ENCODE results near the gene TNPO1. TPM values are rescaled to one million over a fixed set of nuclear protein-coding genes. Genes with fewer than 3 reads are reported as not detected.

The TNPO1 gene
- total RNA-seq, 1 donor from 2014 or later: 72.7 TPM

DNA sequence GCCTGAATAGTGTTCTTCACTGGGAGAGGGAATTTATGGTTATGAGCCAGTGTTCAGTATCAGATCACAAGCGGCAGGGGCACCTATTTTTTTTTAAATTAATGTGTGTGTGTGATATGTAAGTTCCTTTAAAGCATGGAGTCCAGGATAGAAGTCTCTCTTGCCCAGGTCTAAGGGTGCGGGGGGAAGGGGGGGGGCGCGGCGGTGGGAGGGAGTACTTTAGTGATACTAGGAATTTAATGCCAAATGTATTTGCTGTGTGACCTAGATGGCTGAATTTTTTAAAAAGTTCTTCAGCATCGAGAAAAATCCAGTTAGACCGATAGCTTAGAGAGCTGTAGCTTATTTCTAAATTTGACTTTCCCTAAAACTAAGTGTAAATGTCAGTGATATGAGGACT lies 137.9 kb downstream of the TNPO1 start:
- intact Hi-C loops (cut with DNase I): loop anchor here (5.0 kb wide), 1 partner anchor 1988 kb away; no protein-coding TSS in a partner anchor
- TF ChIP-seq POLR2A (IDR thresholded peaks at IDR 0.05) (no peak), POLR2AphosphoS5 (IDR thresholded peaks at IDR 0.05; ENCODE audit: insufficient read depth in 1 of 2, low read depth in 1 of 2) (no peak)
- TF ChIP-seq, protein P1, sequence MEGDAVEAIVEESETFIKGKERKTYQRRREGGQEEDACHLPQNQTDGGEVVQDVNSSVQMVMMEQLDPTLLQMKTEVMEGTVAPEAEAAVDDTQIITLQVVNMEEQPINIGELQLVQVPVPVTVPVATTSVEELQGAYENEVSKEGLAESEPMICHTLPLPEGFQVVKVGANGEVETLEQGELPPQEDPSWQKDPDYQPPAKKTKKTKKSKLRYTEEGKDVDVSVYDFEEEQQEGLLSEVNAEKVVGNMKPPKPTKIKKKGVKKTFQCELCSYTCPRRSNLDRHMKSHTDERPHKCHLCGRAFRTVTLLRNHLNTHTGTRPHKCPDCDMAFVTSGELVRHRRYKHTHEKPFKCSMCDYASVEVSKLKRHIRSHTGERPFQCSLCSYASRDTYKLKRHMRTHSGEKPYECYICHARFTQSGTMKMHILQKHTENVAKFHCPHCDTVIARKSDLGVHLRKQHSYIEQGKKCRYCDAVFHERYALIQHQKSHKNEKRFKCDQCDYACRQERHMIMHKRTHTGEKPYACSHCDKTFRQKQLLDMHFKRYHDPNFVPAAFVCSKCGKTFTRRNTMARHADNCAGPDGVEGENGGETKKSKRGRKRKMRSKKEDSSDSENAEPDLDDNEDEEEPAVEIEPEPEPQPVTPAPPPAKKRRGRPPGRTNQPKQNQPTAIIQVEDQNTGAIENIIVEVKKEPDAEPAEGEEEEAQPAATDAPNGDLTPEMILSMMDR (IDR thresholded peaks at IDR 0.05): no peak
- no peak overlapping the region for H3K4me3 ChIP-seq
- H3K36me3 ChIP-seq: no peaks in the 10 kb centered on the region
- no peaks in the 10 kb centered on the region for H3K9me3 ChIP-seq
- peak overlapping the region; percentile 96 for H3K27ac ChIP-seq
- peaks cover 25% of the 10 kb centered on the region for H3K4me1 ChIP-seq
- no peaks in the 10 kb centered on the region for H3K27me3 ChIP-seq
- DNase-seq (ENCODE audit: extremely low spot score in 2 of 2): no peak

DNA sequence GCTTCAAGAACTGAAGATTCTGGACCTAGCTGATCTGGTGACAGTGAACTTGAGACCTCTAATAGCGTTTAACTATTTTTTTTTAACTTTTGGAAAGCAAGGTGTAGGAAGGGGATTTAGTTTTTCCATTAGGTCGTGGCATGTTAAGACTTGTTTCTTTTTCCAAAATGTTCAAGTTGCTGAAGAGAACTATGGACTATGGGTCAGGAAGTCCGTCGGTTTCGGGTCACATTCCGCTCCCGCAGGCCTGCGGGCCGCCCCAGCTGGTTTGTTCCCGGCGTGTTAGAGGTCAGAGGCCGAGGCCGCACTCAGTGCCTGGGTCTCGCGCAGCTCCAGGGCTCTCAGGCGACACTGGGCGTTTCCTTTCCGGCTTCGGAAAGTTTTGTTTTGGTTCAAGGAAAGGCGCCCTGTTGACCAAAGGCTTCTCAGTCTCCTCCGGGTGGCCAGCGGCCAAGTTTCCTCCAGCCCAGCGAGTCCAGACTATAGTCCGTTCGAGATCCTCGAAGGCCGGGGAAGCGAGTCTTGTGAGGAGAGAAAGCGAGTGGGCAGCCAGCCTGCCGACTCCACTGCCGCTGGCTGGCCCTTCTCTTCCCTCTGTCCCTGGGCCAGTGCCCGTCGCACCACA lies 138.8 kb downstream of the TNPO1 start:
- TF ChIP-seq POLR2AphosphoS5 (IDR thresholded peaks at IDR 0.05; ENCODE audit: insufficient read depth in 1 of 2, low read depth in 1 of 2) (peak in 1 of 2 donors; percentile 24), POLR2A (IDR thresholded peaks at IDR 0.05) (no peak)
- Histone ChIP-seq H3K4me1 (peaks cover 31% of the 10 kb centered on the region), H3K9me3 (no peaks in the 10 kb centered on the region), H3K27me3 (no peaks in the 10 kb centered on the region), H3K36me3 (no peaks in the 10 kb centered on the region), H3K4me3 (peak overlapping the region; percentile 69 to 89), H3K27ac (peak overlapping the region; percentile 96)
- DNase-seq (ENCODE audit: extremely low spot score in 2 of 2): peak in 1 of 2 donors; percentile 91
- intact Hi-C loops (cut with DNase I): no loop called here

DNA sequence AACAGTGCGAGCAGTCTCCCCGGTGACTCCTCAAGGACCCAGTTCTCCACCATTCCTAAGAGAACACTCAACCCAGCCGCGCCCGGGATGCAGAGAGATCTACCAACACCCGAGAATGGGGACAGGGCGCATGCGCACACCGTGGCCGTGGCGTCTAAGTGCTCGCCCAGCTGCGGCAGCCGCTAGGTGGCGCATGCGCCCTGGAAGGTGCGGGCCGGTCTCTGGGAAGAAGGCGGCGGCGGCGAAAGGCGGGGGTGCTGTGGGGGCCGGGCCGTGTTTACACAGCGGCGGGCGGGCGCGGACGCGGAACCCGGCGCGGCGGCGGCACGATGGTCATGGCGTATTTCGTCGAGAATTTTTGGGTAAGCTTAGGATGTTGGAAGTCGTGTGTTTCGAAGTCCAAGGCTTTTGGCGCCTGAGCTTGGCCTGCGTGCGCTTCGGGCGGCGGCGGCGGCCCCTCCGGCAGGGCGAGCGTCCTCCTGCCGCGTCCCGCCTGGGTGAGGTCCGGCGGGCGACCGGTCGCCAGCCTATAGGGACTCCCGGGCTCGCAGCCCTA lies 139.4 kb downstream of the TNPO1 start, which contains the start of gene FCHO2:
TSS of gene FCHO2 (plus strand) at position 274 of the 556 bp plus-strand sequence. CDS start at position 330, 56 bp downstream.
- peak; percentile 95 to 97 for DNase-seq (ENCODE audit: extremely low spot score in 2 of 2)
- peak within 1 kb of the TSS; percentile 69 to 89 for H3K4me3 ChIP-seq
- no peaks in the 10 kb centered on the region for H3K27me3 ChIP-seq
- intact Hi-C loops (cut with DNase I): no loop called here
- peak within 1 kb of the TSS; percentile 96 for H3K27ac ChIP-seq
- peaks cover 31% of the 10 kb centered on the region for H3K4me1 ChIP-seq
- no peaks in the 10 kb centered on the region for H3K9me3 ChIP-seq
- no peaks in the 10 kb centered on the region for H3K36me3 ChIP-seq
- TF ChIP-seq, protein P1 (IDR thresholded peaks at IDR 0.05): peak; percentile 62 to 90 (median 74)
- peak; percentile 73 to 90 for TF ChIP-seq POLR2AphosphoS5 (IDR thresholded peaks at IDR 0.05; ENCODE audit: insufficient read depth in 1 of 2, low read depth in 1 of 2)
- peak in 1 of 2 donors; percentile 32 for TF ChIP-seq POLR2A (IDR thresholded peaks at IDR 0.05)

DNA sequence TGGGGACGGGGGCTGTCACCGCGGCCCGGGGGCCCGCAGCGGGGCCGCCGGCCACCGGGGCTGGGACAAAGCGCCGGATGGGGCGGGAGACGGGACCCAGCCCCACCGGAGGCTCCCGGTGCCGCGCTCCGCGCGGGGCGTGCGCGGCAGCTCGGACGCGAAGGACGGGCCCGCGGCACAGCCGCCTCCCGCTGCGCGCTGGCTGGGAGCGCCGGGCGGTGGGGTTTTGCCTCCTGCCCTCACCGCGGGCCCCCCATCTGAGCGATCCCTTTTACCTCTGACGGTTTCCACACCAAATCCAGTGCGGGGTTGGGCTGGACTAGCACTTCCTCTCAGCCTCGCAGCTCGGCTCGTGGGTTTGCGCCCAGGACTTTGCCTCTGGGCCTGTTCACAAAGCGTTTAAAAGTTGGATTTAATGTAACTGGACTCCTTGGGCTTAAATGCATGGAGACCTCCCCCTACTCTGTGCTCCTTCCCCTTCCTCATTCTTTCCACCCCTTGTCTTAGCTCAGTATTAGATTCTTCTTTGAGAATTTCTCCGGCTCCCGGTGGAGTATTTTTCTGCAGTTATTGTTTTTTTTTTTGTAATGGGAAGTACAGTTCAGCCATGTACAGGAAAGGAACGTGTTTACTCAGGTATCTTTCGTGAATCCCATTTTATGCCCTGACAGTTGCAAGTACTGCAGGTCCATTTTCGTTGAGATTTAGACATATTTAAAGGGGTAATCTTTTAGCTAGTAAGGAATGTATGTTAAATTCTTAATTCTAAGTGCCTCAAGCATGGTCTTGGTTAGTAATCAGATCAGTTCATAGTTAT lies 140.1 kb downstream of the TNPO1 start:
- H3K4me1 ChIP-seq: peaks cover 31% of the 10 kb centered on the region
- TF ChIP-seq, protein P1 (IDR thresholded peaks at IDR 0.05): no peak
- TF ChIP-seq POLR2A (IDR thresholded peaks at IDR 0.05): no peak
- no peak for TF ChIP-seq POLR2AphosphoS5 (IDR thresholded peaks at IDR 0.05; ENCODE audit: insufficient read depth in 1 of 2, low read depth in 1 of 2)
- DNase-seq (ENCODE audit: extremely low spot score in 2 of 2): no peak

DNA sequence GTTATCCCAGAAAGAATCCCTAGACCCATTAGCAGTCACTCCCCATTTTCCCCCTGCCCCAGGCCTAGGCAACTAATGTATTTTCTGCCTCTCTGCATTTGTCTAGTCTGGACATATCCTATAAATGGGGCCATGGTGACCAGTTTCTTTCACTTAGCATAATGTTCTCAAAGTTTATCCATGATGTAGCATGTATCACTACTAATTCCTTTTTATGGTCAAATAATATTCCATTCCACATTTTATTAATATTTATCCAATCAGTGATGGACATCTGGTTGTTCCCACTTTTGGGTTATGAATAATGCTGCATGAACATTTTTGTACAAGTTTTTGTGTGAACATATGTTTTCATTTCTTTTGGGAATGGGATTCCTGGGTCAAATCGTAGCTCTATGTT lies 140.9 kb downstream of the TNPO1 start:
- Histone ChIP-seq H3K4me3 (peak overlapping the region; percentile 69 to 89), H3K27ac (peak overlapping the region; percentile 96)

More for the DNA sequence above, 140.1 kb downstream of the TNPO1 start:
- Histone ChIP-seq H3K9me3 (no peaks in the 10 kb centered on the region), H3K27me3 (no peaks in the 10 kb centered on the region), H3K36me3 (no peaks in the 10 kb centered on the region), H3K4me3 (peak overlapping the region; percentile 69 to 89), H3K27ac (peak overlapping the region; percentile 96)
- intact Hi-C loops (cut with DNase I): no loop called here

More for the DNA sequence above, 140.9 kb downstream of the TNPO1 start:
- Histone ChIP-seq H3K27me3 (no peaks in the 10 kb centered on the region), H3K9me3 (no peaks in the 10 kb centered on the region), H3K4me1 (peaks cover 31% of the 10 kb centered on the region), H3K36me3 (no peaks in the 10 kb centered on the region)
- no peak for TF ChIP-seq POLR2AphosphoS5 (IDR thresholded peaks at IDR 0.05; ENCODE audit: insufficient read depth in 1 of 2, low read depth in 1 of 2)
- no peak for TF ChIP-seq POLR2A (IDR thresholded peaks at IDR 0.05)
- TF ChIP-seq, protein P1 (IDR thresholded peaks at IDR 0.05): no peak
- intact Hi-C loops (cut with DNase I): no loop called here
- no peak for DNase-seq (ENCODE audit: extremely low spot score in 2 of 2)
